IPS DF 4.7 (cell line): Measurements from ENCODE around the gene MLC1.

Experiments used
- DNase-seq: peaks from one replicate; pipeline ENCODE4 v3.0.0-alpha.2; 2013; ENCODE audit warnings: low spot score; ENCODE audit errors: extremely low read depth

MLC1 gene

GRCh38 chr22:50078246-50078645 lies 7.0 kb downstream of the MLC1 start:
- no peak for DNase-seq

- DNase-seq: no peak
These were observed 8.3 kb downstream of the MLC1 start for GRCh38 chr22:50076646-50077535.

- no peak for DNase-seq
These were observed 10.4 kb downstream of the MLC1 start for GRCh38 chr22:50074551-50075530.

- DNase-seq: no peak
These were observed 11.2 kb downstream of the MLC1 start for GRCh38 chr22:50074056-50074455.

- DNase-seq: no peak
These were observed 12.3 kb downstream of the MLC1 start for GRCh38 chr22:50072714-50073538.

GRCh38 chr22:50072167-50072555 lies 13.1 kb downstream of the MLC1 start:
- no peak for DNase-seq

GRCh38 chr22:50071432-50072166 lies 13.6 kb downstream of the MLC1 start:
- DNase-seq: no peak

- no peak for DNase-seq
These were observed 14.9 kb downstream of the MLC1 start for GRCh38 chr22:50070366-50070765.

- no peak for DNase-seq
These were observed 17.1 kb downstream of the MLC1 start for GRCh38 chr22:50068096-50068495.

- DNase-seq: no peak
These were observed 18.0 kb downstream of the MLC1 start for GRCh38 chr22:50067244-50067643.

- no peak for DNase-seq
These were observed 20.8 kb downstream of the MLC1 start for GRCh38 chr22:50064453-50064852.

- DNase-seq: no peak
These were observed 21.4 kb downstream of the MLC1 start for GRCh38 chr22:50063589-50064393.

- DNase-seq: no peak
These were observed 22.6 kb downstream of the MLC1 start for GRCh38 chr22:50062509-50063135.

GRCh38 chr22:50061824-50062355 lies 23.3 kb downstream of the MLC1 start:
- DNase-seq: no peak

GRCh38 chr22:50061141-50061823 lies 23.9 kb downstream of the MLC1 start:
- DNase-seq: no peak

- DNase-seq: no peak
These were observed 24.6 kb downstream of the MLC1 start for GRCh38 chr22:50060441-50061140.

- no peak for DNase-seq
These were observed 25.4 kb downstream of the MLC1 start for GRCh38 chr22:50059881-50060262.
